Fibroblast of pulmonary artery (primary cell): ENCODE data around the gene LAIR2.

Experiments
- DNase-seq: peaks from one replicate; pipeline ENCODE4 v3.0.0-alpha.2; 2010; ENCODE audit warnings: low read depth
- H3K4me3 ChIP-seq: replicated peaks from 2 replicates; pipeline ENCODE4 v1.5.1; 2011; ENCODE audit warnings: low read depth, mild to moderate bottlenecking, control low read depth, low read length, moderate library complexity
- TF ChIP-seq, protein P1 (sequence below): IDR thresholded peaks from 2 replicates; pipeline ENCODE4 v1.5.1; 2011; ENCODE audit warnings: mild to moderate bottlenecking, control low read depth, low read length, inconsistent platforms; ENCODE audit errors: missing control alignments

Gene LAIR2

DNA sequence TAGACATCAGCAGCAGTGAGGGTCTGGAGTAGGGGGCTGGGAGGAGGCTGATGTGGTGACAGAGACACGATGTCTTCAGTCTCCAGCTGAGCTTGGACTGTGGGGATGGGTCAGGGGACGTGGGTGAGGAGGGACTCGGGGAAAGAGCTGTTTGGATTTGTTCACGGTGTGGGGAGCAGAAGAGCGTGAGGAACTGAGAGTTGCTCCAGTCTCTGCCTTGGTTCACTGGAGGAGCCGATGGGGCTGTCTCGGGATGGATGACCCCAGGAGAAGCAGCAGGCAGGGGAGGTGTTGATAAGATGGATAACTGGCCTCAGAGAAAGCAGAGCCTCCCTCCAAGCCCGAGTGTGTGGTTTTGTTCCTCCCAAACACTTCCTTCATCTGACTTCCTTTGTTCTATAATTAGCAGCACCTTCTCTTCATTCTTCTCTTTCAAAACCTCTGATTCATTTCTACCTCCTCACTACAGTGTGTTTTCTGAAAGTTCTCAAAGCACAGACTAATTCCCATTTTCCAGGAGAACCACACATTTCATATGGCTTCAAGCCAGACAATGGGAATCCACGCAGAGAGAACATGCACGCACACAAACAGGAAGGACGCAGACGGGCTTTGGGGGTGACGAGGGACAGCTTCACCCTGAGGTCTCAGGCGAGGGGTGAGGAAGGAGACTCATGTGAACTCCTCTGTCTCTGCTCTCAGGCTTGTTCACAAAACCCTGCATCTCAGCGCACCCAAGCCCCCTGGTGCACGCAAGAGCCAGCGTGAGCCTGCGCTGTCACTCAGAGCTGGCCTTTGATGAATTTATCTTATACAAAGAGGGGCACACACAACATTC is 18.6 kb downstream of the LAIR2 start:
- TF ChIP-seq, protein P1, sequence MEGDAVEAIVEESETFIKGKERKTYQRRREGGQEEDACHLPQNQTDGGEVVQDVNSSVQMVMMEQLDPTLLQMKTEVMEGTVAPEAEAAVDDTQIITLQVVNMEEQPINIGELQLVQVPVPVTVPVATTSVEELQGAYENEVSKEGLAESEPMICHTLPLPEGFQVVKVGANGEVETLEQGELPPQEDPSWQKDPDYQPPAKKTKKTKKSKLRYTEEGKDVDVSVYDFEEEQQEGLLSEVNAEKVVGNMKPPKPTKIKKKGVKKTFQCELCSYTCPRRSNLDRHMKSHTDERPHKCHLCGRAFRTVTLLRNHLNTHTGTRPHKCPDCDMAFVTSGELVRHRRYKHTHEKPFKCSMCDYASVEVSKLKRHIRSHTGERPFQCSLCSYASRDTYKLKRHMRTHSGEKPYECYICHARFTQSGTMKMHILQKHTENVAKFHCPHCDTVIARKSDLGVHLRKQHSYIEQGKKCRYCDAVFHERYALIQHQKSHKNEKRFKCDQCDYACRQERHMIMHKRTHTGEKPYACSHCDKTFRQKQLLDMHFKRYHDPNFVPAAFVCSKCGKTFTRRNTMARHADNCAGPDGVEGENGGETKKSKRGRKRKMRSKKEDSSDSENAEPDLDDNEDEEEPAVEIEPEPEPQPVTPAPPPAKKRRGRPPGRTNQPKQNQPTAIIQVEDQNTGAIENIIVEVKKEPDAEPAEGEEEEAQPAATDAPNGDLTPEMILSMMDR = no peak
- no peak for DNase-seq
- no peak overlapping the region for H3K4me3 ChIP-seq

DNA sequence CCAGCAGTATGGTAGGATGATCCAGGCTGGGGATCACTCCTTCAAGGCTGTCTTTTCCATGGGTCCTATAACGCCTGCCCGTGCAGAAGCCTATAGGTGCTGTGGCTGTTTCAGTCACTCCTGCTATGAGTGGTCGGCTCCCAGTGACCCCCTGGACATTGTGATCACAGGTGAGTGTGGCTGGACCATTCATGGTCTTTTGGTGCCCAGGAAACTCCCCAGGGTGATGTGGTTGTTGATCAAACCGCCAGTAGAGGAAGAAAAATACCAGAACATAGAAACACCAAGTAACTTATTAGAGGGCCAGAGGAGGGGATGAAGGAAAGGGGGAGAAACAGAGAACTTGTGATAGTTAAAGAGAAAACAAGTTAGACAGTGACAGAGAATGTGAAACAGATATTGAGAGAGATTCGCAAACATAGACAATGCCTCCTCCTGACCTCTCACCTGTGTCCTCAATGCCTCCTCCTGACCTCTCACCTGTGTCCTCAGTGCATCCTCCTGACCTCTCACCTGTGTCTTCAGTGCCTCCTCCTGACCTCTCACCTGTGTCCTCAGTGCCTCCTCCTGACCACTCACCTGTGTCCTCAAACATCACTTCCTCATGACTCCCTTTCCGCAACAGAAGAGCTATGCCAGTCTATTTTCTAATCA is 19.4 kb downstream of the LAIR2 start:
- no peak for DNase-seq
- no peak overlapping the region for H3K4me3 ChIP-seq
- TF ChIP-seq, protein P1 = no peak

DNA sequence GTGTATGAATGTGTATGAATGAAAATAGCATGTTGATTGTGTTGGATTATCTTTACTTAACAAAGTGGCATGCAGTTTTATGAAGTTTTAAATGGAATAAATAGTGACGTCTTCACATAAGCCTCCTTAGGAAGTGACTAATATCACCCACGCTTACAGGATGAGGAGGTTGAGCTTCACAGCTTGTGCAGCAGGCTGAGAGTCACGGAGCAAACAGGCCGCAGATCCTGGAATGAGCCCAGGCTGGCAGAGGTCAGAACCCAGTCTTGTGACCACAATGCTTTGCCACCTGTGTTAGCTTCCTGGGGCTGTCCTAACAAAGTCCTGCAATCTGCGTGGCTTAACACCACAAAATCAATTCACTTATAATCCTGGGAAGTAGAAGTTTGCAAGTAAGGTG is 20.8 kb downstream of the LAIR2 start:
- H3K4me3 ChIP-seq = no peak overlapping the region
- peak; percentile 11 for DNase-seq
- TF ChIP-seq, protein P1 = no peak

DNA sequence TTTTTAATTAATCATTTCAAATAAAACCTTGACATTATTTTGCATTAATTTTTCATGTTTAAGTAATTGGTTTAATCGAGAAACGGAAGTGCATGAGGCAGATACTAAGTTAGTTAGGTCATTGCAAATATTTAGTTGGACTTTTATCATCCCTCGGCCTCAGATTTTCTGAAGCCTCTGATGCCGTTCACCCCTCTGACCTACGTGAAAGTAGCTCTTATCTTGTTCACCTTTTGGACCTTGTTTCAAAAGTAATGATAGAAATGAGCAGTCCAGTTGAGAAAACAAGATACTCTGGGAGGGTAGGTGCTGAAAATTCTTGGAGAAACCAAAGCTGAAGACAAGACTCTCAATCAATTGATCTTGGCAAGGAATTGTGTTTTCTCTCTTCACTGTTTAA is 23.0 kb downstream of the LAIR2 start:
- TF ChIP-seq, protein P1 = no peak

DNA sequence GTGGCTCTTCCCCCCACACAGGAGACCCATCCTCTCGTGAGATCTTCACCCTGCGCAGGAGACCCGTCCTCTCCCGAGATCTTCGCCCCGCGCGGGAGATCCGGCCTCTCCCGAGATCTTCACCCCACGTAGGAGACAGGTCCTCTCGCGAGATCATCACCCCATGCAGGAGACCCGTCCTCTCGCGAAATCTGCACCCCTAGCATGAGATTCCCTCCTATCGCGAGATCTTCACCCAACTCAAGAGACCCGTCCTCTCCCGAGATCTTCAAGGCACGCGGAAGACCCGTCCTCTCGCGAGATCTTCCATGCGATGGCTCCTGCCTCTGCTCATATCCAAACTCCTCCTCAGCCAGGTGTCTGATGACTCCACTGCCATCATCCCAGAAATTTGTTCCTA is 24.3 kb downstream of the LAIR2 start:
- no peak overlapping the region for H3K4me3 ChIP-seq
- no peak for DNase-seq
- TF ChIP-seq, protein P1 = no peak

More for the DNA sequence above, 23.0 kb downstream of the LAIR2 start:
- no peak for DNase-seq
- H3K4me3 ChIP-seq = no peak overlapping the region

DNA sequence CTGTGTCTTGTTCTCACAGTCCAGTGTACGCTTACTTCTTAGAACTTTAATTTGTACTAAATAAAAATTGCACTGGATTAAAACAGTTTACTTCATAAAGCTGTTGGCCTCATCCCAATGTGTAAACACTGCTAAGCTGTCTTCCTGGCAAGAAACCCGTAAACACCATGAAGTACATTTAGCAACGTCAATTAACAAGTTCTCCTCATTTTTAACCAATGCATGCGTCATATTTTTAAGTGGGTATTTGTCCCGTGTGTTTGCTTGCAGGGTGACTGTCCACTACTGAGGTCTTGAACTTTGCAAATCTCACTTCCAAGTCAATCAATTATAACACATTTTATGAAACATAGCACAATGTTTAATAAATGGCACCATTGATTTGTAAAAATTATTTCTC is 28.2 kb downstream of the LAIR2 start:
- no peak for DNase-seq
- no peak overlapping the region for H3K4me3 ChIP-seq
- TF ChIP-seq, protein P1 = no peak
